BLaER1 treated with 17β-estradiol and CSF1 and Interleukin-3, amounts not matched to agents 10 nM and 100 nM (cell line): Measurements from ENCODE around the gene TMEM61.
A peak's percentile ranks its signal among the peaks of the same experiment; 100 is the strongest.

Source experiments
- H3K27ac ChIP-seq, 11 experiments: shearing (Covaris generic); formaldehyde crosslinking; 2 replicates each; pipeline ENCODE4 v1.8.1; 2022
- H3K27me3 ChIP-seq, 11 experiments: shearing (Covaris generic); formaldehyde crosslinking; 2 replicates each; pipeline ENCODE4 v1.8.1; 2022
- H3K36me3 ChIP-seq, 11 experiments: shearing (Covaris generic); formaldehyde crosslinking; 2 replicates each; pipeline ENCODE4 v1.8.1; 2022
- H3K4me1 ChIP-seq, 10 experiments: shearing (Covaris generic); formaldehyde crosslinking; 2 replicates each; pipeline ENCODE4 v1.8.1; 2022
- H3K4me2 ChIP-seq, 11 experiments: shearing (Covaris generic); formaldehyde crosslinking; 2 replicates each; pipeline ENCODE4 v1.8.1; 2022
- H3K4me3 ChIP-seq, 10 experiments: shearing (Covaris generic); formaldehyde crosslinking; 2 replicates each; pipeline ENCODE4 v1.8.1; 2022
- H3K9ac ChIP-seq, 11 experiments: shearing (Covaris generic); formaldehyde crosslinking; 2 replicates each; pipeline ENCODE4 v1.8.1; 2022
- H3K9me3 ChIP-seq, 11 experiments: shearing (Covaris generic); formaldehyde crosslinking; replicated peaks in 1 of 11; 2 replicates each; pipeline ENCODE4 v1.8.1; 2022
- H4K20me1 ChIP-seq, 11 experiments: shearing (Covaris generic); formaldehyde crosslinking; 2 replicates each; pipeline ENCODE4 v1.8.1; 2022
- Cebpa-rat ChIP-seq, 11 experiments: shearing (Covaris generic); IDR thresholded peaks; 2 replicates each; pipeline ENCODE4 v1.8.1; 2022

TMEM61 gene

DNA sequence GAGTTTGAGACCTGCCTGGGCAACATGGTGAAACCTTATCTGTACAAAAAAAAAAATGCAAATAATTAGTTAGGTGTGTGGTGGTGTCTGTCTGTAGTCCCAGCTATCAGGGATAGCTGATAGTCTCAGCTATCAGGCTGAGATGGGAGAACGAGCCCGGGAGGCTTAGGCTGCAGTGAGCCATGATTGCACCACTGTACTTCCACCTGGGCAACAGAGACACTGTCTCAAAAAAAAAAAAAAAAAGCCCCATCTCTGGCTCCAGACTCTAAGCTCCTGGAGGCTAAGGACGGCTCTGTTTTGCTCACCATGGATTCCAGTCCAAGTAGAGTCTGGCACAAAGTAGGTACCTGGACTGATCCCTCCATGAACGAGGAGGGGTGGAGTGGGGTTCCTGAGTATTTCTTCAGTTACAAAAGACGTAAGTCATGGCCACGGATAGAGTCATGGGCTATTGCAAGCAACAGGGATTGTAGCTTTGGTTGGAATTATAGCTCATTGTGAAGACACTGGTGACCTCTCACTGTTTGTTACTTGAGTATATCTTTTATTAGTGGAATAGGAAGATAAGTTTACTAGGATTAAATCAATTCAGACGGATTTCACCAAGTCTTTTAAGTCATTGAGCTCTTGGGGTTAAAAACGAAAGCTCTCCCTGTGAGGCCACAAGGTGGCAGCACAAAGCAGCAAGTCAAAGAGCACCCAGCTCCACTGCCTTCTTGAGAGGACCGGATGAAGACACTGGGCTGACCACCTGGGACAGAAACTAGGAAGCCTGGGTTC lies 35.6 kb upstream of the TMEM61 start:
- TF ChIP-seq Cebpa-rat (IDR thresholded peaks at IDR 0.05), result no peak
- Histone ChIP-seq H3K36me3 (no peaks in the 10 kb centered on the region), H3K4me3 (no peak overlapping the region), H3K9ac (no peak overlapping the region), H3K27ac (no peak overlapping the region), H4K20me1 (no peaks in the 10 kb centered on the region), H3K27me3 (no peaks in the 10 kb centered on the region), H3K4me1 (peaks cover 0 to 45% (median 13%) of the 10 kb centered on the region in 10 experiments; a peak in 13 of 20 replicates), H3K9me3 (peaks cover 0 to 6% (median 0%) of the 10 kb centered on the region in 11 experiments; a peak in 2 of 22 replicates), H3K4me2 (peak overlapping the region in 2 of 11 experiments; percentile 45 to 51; a peak in 2 of 22 replicates)

DNA sequence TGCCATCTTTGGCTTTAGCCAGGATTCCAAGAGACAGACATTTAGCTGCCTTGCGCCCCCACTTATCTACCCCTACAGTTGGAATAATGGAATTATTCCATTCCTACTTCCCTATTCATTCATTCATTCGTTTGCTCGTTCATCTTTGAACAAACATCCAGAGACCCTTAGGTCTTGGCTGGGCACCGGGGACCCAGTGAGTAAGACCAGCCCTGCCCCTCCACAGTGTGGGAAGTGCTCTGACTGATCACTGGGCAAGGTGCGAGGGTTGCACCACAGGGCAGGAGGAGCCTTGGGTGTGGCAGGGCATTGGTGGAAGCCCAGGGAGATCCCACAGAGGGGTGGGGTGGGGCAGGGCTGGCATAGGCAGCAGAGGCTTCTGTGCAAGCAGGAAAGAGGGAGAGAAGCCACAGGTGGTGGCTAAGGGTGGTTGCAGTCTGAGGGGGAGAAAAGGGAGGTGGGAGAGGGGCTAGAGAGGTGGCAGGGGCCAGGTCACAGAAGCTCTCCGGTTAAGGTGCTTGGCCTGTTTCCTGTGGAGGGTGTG lies 35.0 kb upstream of the TMEM61 start:
- Histone ChIP-seq H4K20me1 (no peaks in the 10 kb centered on the region), H3K4me2 (peak overlapping the region in 4 of 11 experiments; percentile 7 to 51 (median 28); a peak in 7 of 22 replicates), H3K27ac (0 out of 22 replicates have a peak overlapping the region, but pooled peaks of 1 of the 11 experiments have one; percentile 11), H3K27me3 (no peaks in the 10 kb centered on the region), H3K4me3 (no peak overlapping the region), H3K9me3 (peaks cover 0 to 6% (median 0%) of the 10 kb centered on the region in 11 experiments; a peak in 2 of 22 replicates), H3K9ac (no peak overlapping the region), H3K36me3 (no peaks in the 10 kb centered on the region), H3K4me1 (peaks cover 0 to 50% (median 14%) of the 10 kb centered on the region in 10 experiments; a peak in 14 of 20 replicates)
- TF ChIP-seq Cebpa-rat (IDR thresholded peaks at IDR 0.05), result no peak

DNA sequence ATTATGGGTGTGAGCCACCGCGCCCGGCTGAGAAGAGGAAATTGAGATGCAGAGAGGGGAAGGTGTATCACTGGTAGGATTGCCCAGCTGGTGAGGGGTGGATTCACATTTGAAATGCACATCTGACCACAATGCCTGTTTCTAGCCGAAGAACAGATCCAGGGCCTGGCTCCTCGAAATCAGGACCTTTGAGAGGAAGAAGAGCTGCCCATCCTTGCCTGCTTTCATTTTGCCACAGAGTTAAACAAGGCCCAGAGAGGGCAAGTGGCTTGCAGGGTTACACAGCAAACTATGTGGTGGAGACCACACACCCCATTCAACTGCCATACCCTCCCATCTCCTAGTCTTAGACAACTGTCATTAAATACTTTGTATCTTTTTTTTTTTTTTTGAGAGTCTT lies 32.9 kb upstream of the TMEM61 start:
- H3K27ac ChIP-seq, result peak overlapping the region in 3 of 11 experiments; percentile 8 to 54 (median 36); a peak in 5 of 22 replicates
- TF ChIP-seq Cebpa-rat (IDR thresholded peaks at IDR 0.05), result no peak
- H4K20me1 ChIP-seq, result no peaks in the 10 kb centered on the region
- H3K4me1 ChIP-seq, result peaks cover 0 to 56% (median 18%) of the 10 kb centered on the region in 10 experiments; a peak in 14 of 20 replicates
- no peaks in the 10 kb centered on the region for H3K27me3 ChIP-seq
- no peak overlapping the region; a peak in 1 of 22 replicates for H3K9ac ChIP-seq
- H3K4me3 ChIP-seq, result no peak overlapping the region
- peaks cover 0 to 6% (median 0%) of the 10 kb centered on the region in 11 experiments; a peak in 2 of 22 replicates for H3K9me3 ChIP-seq
- peak overlapping the region in 2 of 11 experiments; percentile 66 to 71; a peak in 3 of 22 replicates for H3K4me2 ChIP-seq
- H3K36me3 ChIP-seq, result no peaks in the 10 kb centered on the region

DNA sequence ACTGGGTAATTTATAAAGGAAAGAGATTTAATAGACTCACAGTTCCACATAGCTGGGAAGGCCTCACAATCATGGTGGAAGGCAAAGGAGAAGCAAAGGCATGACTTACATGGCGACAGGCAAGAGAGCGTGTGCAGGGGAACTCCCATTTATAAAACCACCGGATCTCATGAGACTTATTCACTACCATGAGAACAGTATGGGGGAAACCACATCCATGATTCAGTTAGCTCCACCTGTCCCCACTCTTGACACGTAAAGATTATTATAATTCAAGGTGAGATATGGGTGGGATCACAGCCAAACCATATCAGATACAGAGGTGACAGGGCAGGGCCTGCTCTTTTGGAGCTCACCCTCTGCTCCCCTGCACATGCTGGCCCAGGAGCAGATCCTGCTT lies 31.4 kb upstream of the TMEM61 start:
- Histone ChIP-seq H3K9me3 (no peaks in the 10 kb centered on the region; a peak in 1 of 22 replicates), H3K4me1 (peaks cover 0 to 56% (median 18%) of the 10 kb centered on the region in 10 experiments; a peak in 14 of 20 replicates), H3K4me2 (peak overlapping the region in 7 of 11 experiments; percentile 28 to 71 (median 60); a peak in 13 of 22 replicates), H3K27ac (peak overlapping the region in 3 of 11 experiments; percentile 35 to 54 (median 38); a peak in 6 of 22 replicates), H3K9ac (no peak overlapping the region), H3K36me3 (no peaks in the 10 kb centered on the region), H4K20me1 (no peaks in the 10 kb centered on the region), H3K4me3 (no peak overlapping the region), H3K27me3 (no peaks in the 10 kb centered on the region)
- TF ChIP-seq Cebpa-rat (IDR thresholded peaks at IDR 0.05), result no peak

DNA sequence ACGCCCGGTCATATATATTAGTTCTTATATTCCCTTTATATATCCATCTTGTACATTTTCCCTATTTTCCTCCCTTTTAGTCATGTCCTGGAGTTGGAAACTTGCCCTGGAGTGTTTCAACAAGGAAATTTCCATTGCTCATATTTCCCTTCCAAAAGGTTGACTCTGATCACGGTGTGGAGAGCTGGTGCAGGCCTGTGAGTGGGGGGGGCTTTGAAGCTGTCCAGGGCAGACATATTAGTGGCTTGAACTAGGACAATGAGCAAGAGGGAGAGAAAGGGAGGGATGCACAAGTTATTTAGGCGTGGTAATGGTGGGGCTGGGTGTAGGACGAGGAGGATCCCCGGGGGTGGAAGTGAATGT lies 30.4 kb upstream of the TMEM61 start:
- Histone ChIP-seq H3K27ac (peak overlapping the region in 5 of 11 experiments; percentile 30 to 63 (median 56); a peak in 5 of 22 replicates), H3K4me2 (peak overlapping the region in 10 of 11 experiments; percentile 24 to 91 (median 58); a peak in 10 of 22 replicates), H3K9ac (peak overlapping the region in 3 of 11 experiments; percentile 47 to 57 (median 49); a peak in 3 of 22 replicates), H3K4me1 (peaks cover 0 to 56% (median 18%) of the 10 kb centered on the region in 10 experiments; a peak in 14 of 20 replicates), H4K20me1 (no peaks in the 10 kb centered on the region), H3K4me3 (no peak overlapping the region), H3K9me3 (peaks cover 0 to 9% (median 0%) of the 10 kb centered on the region in 11 experiments; a peak in 3 of 22 replicates), H3K36me3 (no peaks in the 10 kb centered on the region), H3K27me3 (no peaks in the 10 kb centered on the region)
- no peak for TF ChIP-seq Cebpa-rat (IDR thresholded peaks at IDR 0.05)

DNA sequence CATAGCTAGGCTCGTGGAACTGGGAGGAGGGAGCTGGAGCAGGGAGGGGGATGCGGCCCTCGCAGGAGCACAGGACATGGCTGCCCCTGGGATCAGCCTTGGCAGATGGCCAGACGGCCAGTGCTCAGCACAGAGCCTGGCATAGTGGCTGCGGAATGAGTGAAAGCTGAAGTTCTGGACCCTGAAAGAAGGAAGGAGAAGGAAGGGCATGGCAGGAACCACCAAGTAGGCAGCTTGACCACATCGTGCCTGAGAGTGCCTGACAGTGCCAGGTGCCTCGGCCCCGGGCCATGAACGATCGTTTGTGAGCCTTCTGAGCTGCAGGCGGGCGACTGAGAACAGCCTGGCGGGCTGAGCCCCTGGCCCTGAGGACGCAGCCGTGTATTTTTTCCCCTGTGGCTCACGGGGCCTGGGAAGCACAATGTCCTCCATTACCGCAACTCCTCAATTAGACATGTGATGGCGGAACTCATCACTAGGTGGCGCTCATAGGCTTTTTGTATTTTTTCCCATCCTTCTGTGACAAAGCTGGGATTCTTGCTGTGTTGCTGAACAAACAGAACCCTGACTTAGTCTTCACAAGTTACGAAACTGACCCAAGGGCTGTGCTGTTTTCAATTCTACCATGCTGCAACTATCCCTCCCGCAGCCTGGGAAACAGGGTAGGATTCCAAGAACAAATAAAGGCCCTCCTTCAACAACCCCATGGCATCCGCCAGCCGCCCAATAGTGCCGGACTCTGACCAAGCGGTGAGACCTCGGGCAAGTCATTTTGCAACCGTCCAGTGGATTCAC lies 29.9 kb upstream of the TMEM61 start:
- Histone ChIP-seq H3K27me3 (no peaks in the 10 kb centered on the region), H3K9ac (peak overlapping the region in 7 of 11 experiments; percentile 9 to 68 (median 49); a peak in 10 of 22 replicates), H4K20me1 (no peaks in the 10 kb centered on the region), H3K4me3 (no peak overlapping the region), H3K4me1 (peaks cover 0 to 57% (median 18%) of the 10 kb centered on the region in 10 experiments; a peak in 14 of 20 replicates), H3K4me2 (peak overlapping the region; percentile 24 to 91 (median 55); a peak in 18 of 22 replicates), H3K27ac (peak overlapping the region in 7 of 11 experiments; percentile 30 to 63 (median 53); a peak in 10 of 22 replicates), H3K36me3 (no peaks in the 10 kb centered on the region), H3K9me3 (peaks cover 0 to 12% (median 0%) of the 10 kb centered on the region in 11 experiments; a peak in 3 of 22 replicates)
- no peak for TF ChIP-seq Cebpa-rat (IDR thresholded peaks at IDR 0.05)

DNA sequence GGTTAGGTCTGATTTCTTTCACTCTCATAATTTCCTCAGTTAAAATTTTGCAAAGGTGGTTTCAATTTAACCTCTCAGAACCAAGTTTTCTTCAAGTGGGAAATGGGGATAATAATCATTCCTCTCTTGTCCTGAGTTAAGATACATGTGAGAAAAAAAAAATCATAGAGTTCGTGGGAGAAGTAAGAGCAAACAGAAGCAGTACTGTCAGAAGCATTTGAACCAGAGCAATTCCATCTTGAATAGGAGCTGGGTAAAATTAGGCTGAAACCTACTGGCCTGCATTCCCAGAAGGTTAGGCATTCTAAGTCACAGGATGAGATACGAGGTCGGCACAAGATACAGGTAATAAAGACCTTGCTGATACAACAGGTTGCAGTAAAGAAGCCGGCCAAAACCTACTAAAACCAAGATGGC lies 28.6 kb upstream of the TMEM61 start:
- no peak overlapping the region for H3K27ac ChIP-seq

DNA sequence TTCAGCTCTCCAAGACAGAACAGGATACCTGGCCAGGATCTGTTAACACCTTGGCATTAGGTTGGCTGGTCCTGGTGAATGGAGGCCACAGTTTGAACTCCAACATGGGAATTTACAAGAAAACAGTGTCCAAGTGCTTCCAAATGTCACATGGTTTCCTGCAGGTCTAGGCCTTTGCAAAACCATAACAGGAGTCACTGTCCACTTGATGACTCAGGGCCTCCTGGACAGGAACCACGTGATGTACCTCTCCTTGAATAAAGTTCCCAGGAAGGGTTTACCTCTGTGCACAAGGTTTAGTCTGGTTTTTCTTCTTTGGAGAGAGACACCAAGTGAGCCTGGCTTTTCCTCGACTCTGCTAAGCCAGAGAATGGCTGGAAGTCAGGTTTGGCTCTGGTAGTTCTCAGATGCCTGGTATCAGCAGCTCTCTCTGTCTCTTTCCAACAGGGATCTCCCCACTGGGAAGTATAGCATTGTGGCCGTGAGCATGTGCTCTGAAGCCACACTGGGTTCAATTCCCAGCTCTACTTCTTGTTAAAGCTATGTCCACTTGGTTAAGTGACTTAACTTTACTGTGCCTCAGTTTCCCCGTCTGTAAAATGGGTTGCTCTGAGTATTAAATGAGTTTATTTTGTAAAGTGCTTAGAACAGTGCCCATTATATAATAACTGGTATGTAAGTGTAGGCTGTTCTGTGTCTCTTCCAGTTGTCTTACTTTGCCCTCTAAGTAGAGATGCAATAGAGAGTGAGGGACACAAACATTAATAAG lies 27.3 kb upstream of the TMEM61 start:
- H3K27ac ChIP-seq, result no peak overlapping the region
- peaks cover 0 to 32% (median 17%) of the 10 kb centered on the region in 10 experiments; a peak in 14 of 20 replicates for H3K4me1 ChIP-seq
- H3K4me2 ChIP-seq, result no peak overlapping the region
- H3K9me3 ChIP-seq, result peaks cover 8 to 26% (median 16%) of the 10 kb centered on the region in 11 experiments
- H4K20me1 ChIP-seq, result no peaks in the 10 kb centered on the region
- TF ChIP-seq Cebpa-rat (IDR thresholded peaks at IDR 0.05), result no peak
- no peaks in the 10 kb centered on the region; a peak in 1 of 22 replicates for H3K36me3 ChIP-seq
- H3K4me3 ChIP-seq, result no peak overlapping the region
- no peak overlapping the region for H3K9ac ChIP-seq
- H3K27me3 ChIP-seq, result no peaks in the 10 kb centered on the region

More for the DNA sequence above, 28.6 kb upstream of the TMEM61 start:
- H3K4me3 ChIP-seq, result no peak overlapping the region
- peaks cover 0 to 45% (median 17%) of the 10 kb centered on the region in 10 experiments; a peak in 14 of 20 replicates for H3K4me1 ChIP-seq
- no peaks in the 10 kb centered on the region for H3K36me3 ChIP-seq
- H3K9ac ChIP-seq, result no peak overlapping the region
- H4K20me1 ChIP-seq, result no peaks in the 10 kb centered on the region
- no peaks in the 10 kb centered on the region for H3K27me3 ChIP-seq
- H3K9me3 ChIP-seq, result peaks cover 0 to 16% (median 7%) of the 10 kb centered on the region in 11 experiments; a peak in 8 of 22 replicates
- TF ChIP-seq Cebpa-rat (IDR thresholded peaks at IDR 0.05), result no peak
- H3K4me2 ChIP-seq, result no peak overlapping the region
